WTC11 (cell line): ENCODE measurements around the gene NT5DC1. TPM values are rescaled to one million over a fixed set of nuclear protein-coding genes. Genes with fewer than 3 reads are reported as not detected.

Source experiments
- ATAC-seq: fragments of 200-7000 bp; cut with Tn5 transposase; 2 replicates; pipeline ENCODE4 v1.10.0; 2021; ENCODE audit warnings: mild to moderate bottlenecking, moderate library complexity
- CTCF ChIA-PET: fragments of 300-600 bp; sonication (Branson Sonifier 250); formaldehyde crosslinking; loops from one replicate; lab custom pipeline; 2021; ENCODE audit warnings: antibody characterized with exemption; lab: Charles Lee
- POLR2A ChIA-PET: fragments of 350-600 bp; sonication (Branson Sonifier 250); formaldehyde crosslinking; loops from one replicate; lab custom pipeline; 2021; ENCODE audit warnings: antibody characterized with exemption; lab: Charles Lee
- DNase-seq: peaks from one replicate; pipeline ENCODE4 v3.0.0; 2021; ENCODE audit warnings: low spot score
- H3K27ac Mint-ChIP-seq: 2 replicates; pipeline ENCODE4 v1.8.0; 2021; ENCODE audit warnings: mixed read lengths
- H3K27me3 Mint-ChIP-seq: 2 replicates; pipeline ENCODE4 v1.8.0; 2021; ENCODE audit warnings: low read depth, mild to moderate bottlenecking, moderate library complexity, mixed read lengths
- H3K36me3 Mint-ChIP-seq: 2 replicates; pipeline ENCODE4 v1.8.0; 2021; ENCODE audit warnings: mixed read lengths
- H3K4me1 Mint-ChIP-seq: 2 replicates; pipeline ENCODE4 v1.8.0; 2022; ENCODE audit warnings: mixed read lengths
- H3K4me3 Mint-ChIP-seq: 2 replicates; pipeline ENCODE4 v1.8.0; 2021; ENCODE audit warnings: mild to moderate bottlenecking, moderate library complexity, mixed read lengths
- H3K9me3 Mint-ChIP-seq: 2 replicates; pipeline ENCODE4 v1.8.0; 2021; ENCODE audit warnings: mixed read lengths
- ATF1 ChIP-seq: sonication (generic); formaldehyde crosslinking; IDR thresholded peaks from 2 replicates; pipeline ENCODE4 v1.8.1; 2023; ENCODE audit warnings: mild to moderate bottlenecking, moderate library complexity, missing genetic modification reagents
- ATF6 ChIP-seq: sonication (generic); formaldehyde crosslinking; IDR thresholded peaks from 2 replicates; pipeline ENCODE4 v1.8.1; 2023; ENCODE audit warnings: mild to moderate bottlenecking, missing genetic modification reagents
- CBFB ChIP-seq: sonication (generic); formaldehyde crosslinking; IDR thresholded peaks from 2 replicates; pipeline ENCODE4 v1.8.1; 2022; ENCODE audit warnings: mild to moderate bottlenecking, low read depth, missing genetic modification reagents
- CREB1 ChIP-seq: sonication (generic); formaldehyde crosslinking; IDR thresholded peaks from 2 replicates; pipeline ENCODE4 v1.8.0; 2023; ENCODE audit warnings: mild to moderate bottlenecking, missing genetic modification reagents
- ELF4 ChIP-seq: sonication (generic); formaldehyde crosslinking; IDR thresholded peaks from 2 replicates; pipeline ENCODE4 v1.8.1; 2022; ENCODE audit warnings: low read depth, mild to moderate bottlenecking, moderate library complexity, missing genetic modification reagents
- FOXP4 ChIP-seq: sonication (generic); formaldehyde crosslinking; IDR thresholded peaks from 2 replicates; pipeline ENCODE4 v1.8.0; 2022; ENCODE audit warnings: mild to moderate bottlenecking, missing genetic modification reagents
- GABPB1 ChIP-seq: sonication (generic); formaldehyde crosslinking; IDR thresholded peaks from 2 replicates; pipeline ENCODE4 v1.8.1; 2023; ENCODE audit warnings: mild to moderate bottlenecking, missing genetic modification reagents
- HMGA2 ChIP-seq: fragments of 250-450 bp; sonication (Bioruptor Pico); IDR thresholded peaks from 2 replicates; pipeline ENCODE4 v1.4.0; 2021; ENCODE audit warnings: mild to moderate bottlenecking, moderate library complexity
- JAZF1 ChIP-seq: fragments of 250-450 bp; sonication (Bioruptor Pico); IDR thresholded peaks from 2 replicates; pipeline ENCODE4 v1.9.0; 2021; ENCODE audit warnings: moderate library complexity, mild to moderate bottlenecking, inconsistent platforms
- MXD4 ChIP-seq: fragments of 250-450 bp; sonication (Bioruptor Pico); IDR thresholded peaks from 2 replicates; pipeline ENCODE4 v1.8.0; 2021; ENCODE audit warnings: mild to moderate bottlenecking, moderate library complexity, borderline replicate concordance
- PRRX2 ChIP-seq: fragments of 250-450 bp; sonication (Bioruptor Pico); IDR thresholded peaks from 2 replicates; pipeline ENCODE4 v1.8.0; 2021; ENCODE audit warnings: mild to moderate bottlenecking
- SMAD4 ChIP-seq: sonication (generic); formaldehyde crosslinking; IDR thresholded peaks from 2 replicates; pipeline ENCODE4 v1.8.0; 2022; ENCODE audit warnings: mild to moderate bottlenecking, missing genetic modification reagents
- SOX15 ChIP-seq: fragments of 250-450 bp; sonication (Bioruptor Pico); IDR thresholded peaks from 2 replicates; pipeline ENCODE4 v1.9.0; 2021; ENCODE audit warnings: mild to moderate bottlenecking
- TCF7 ChIP-seq: sonication (generic); formaldehyde crosslinking; IDR thresholded peaks from 2 replicates; pipeline ENCODE4 v1.8.0; 2022; ENCODE audit warnings: mild to moderate bottlenecking, low read depth, missing genetic modification reagents, moderate library complexity
- TEAD1 ChIP-seq: sonication (generic); formaldehyde crosslinking; IDR thresholded peaks from 2 replicates; pipeline ENCODE4 v1.8.0; 2022; ENCODE audit warnings: mild to moderate bottlenecking, missing genetic modification reagents
- TP53 ChIP-seq: sonication (generic); formaldehyde crosslinking; IDR thresholded peaks from 2 replicates; pipeline ENCODE4 v1.8.1; 2023; ENCODE audit warnings: mild to moderate bottlenecking, missing genetic modification reagents
- USF2 ChIP-seq: sonication (generic); formaldehyde crosslinking; IDR thresholded peaks from 2 replicates; pipeline ENCODE4 v1.8.1; 2023; ENCODE audit warnings: mild to moderate bottlenecking, missing genetic modification reagents, moderate library complexity
- ZBTB43 ChIP-seq: sonication (generic); formaldehyde crosslinking; IDR thresholded peaks from 2 replicates; pipeline ENCODE4 v1.8.1; 2023; ENCODE audit warnings: mild to moderate bottlenecking, missing genetic modification reagents
- ZNF121 ChIP-seq: sonication (generic); formaldehyde crosslinking; IDR thresholded peaks from 2 replicates; pipeline ENCODE4 v1.8.0; 2023; ENCODE audit warnings: missing genetic modification reagents
- ZNF138 ChIP-seq: sonication (generic); formaldehyde crosslinking; conservative IDR thresholded peaks from 2 replicates; pipeline ENCODE4 v1.8.1; 2022; ENCODE audit warnings: mild to moderate bottlenecking, moderate library complexity, missing genetic modification reagents
- ZNF317 ChIP-seq: sonication (generic); formaldehyde crosslinking; IDR thresholded peaks from 2 replicates; pipeline ENCODE4 v1.8.1; 2023; ENCODE audit warnings: low read depth, mild to moderate bottlenecking, moderate library complexity, missing genetic modification reagents, borderline replicate concordance
- total RNA-seq: library from RNA; stranded (reverse); gene quantifications from 3 replicates; pipeline ENCODE4 v1.2.3, GENCODE V29; 2021
- TF ChIP-seq, protein P1 (sequence below): fragments of 250-450 bp; sonication (Bioruptor Pico); IDR thresholded peaks from 2 replicates; pipeline ENCODE4 v1.8.0; 2021; ENCODE audit warnings: mild to moderate bottlenecking
- TF ChIP-seq, protein P2 (sequence below): sonication (generic); formaldehyde crosslinking; conservative IDR thresholded peaks from 2 replicates; pipeline ENCODE4 v1.8.1; 2022; ENCODE audit warnings: mild to moderate bottlenecking, missing genetic modification reagents
- TF ChIP-seq, protein P3 (sequence below): fragments of 250-450 bp; sonication (Bioruptor Pico); IDR thresholded peaks from 2 replicates; pipeline ENCODE4 v2.1.2; 2022; ENCODE audit warnings: mild to moderate bottlenecking, moderate library complexity
- TF ChIP-seq, protein P4 (sequence below): fragments of 250-450 bp; sonication (Bioruptor Pico); IDR thresholded peaks from 2 replicates; pipeline ENCODE4 v1.9.0; 2021; ENCODE audit warnings: moderate library complexity, mild to moderate bottlenecking, inconsistent platforms, borderline replicate concordance

The NT5DC1 gene
- total RNA-seq, 1 experiment from 2014 or later: 67.9 TPM

DNA sequence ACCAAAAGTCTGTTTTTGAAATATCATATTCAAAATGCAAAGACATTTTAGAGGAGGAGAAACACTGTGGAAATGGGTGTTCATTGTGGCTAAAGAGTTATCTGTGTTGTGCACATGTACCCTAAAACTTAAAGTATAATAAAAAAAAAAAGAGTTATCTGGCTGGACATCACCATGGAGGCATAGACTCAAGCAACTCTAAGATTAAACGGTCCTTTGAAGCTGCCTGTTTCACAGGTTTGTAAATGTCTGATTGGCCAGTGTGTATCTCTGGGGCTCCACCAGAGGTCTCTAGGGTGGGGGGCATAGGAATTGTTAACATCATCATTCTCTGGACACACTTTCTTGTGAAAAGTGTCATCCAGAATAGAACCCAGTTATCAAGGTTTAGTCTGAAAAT, 114.0 kb downstream of the NT5DC1 start:
- no peaks in the 10 kb centered on the region for H3K4me1 Mint-ChIP-seq
- POLR2A ChIA-PET: no interaction called here
- no peak overlapping the region for H3K27ac Mint-ChIP-seq
- ATAC-seq (no peak), DNase-seq (no peak)
- H3K27me3 Mint-ChIP-seq: no peaks in the 10 kb centered on the region
- H3K4me3 Mint-ChIP-seq: no peak overlapping the region
- no peaks in the 10 kb centered on the region for H3K36me3 Mint-ChIP-seq
- TF ChIP-seq, protein P1, sequence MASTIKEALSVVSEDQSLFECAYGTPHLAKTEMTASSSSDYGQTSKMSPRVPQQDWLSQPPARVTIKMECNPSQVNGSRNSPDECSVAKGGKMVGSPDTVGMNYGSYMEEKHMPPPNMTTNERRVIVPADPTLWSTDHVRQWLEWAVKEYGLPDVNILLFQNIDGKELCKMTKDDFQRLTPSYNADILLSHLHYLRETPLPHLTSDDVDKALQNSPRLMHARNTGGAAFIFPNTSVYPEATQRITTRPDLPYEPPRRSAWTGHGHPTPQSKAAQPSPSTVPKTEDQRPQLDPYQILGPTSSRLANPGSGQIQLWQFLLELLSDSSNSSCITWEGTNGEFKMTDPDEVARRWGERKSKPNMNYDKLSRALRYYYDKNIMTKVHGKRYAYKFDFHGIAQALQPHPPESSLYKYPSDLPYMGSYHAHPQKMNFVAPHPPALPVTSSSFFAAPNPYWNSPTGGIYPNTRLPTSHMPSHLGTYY: no peak
- TF ChIP-seq, protein P2, sequence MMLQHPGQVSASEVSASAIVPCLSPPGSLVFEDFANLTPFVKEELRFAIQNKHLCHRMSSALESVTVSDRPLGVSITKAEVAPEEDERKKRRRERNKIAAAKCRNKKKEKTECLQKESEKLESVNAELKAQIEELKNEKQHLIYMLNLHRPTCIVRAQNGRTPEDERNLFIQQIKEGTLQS (CRISPR knock-in tag): no peak
- TF ChIP-seq, protein P3, sequence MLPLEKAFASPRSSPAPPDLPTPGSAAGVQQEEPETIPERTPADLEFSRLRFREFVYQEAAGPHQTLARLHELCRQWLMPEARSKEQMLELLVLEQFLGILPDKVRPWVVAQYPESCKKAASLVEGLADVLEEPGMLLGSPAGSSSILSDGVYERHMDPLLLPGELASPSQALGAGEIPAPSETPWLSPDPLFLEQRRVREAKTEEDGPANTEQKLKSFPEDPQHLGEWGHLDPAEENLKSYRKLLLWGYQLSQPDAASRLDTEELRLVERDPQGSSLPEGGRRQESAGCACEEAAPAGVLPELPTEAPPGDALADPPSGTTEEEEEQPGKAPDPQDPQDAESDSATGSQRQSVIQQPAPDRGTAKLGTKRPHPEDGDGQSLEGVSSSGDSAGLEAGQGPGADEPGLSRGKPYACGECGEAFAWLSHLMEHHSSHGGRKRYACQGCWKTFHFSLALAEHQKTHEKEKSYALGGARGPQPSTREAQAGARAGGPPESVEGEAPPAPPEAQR (CRISPR knock-in tag): no peak
- no peak for TF ChIP-seq ATF6 (CRISPR knock-in tag)
- TF ChIP-seq ZNF317 (CRISPR knock-in tag): no peak
- TF ChIP-seq ZNF121 (CRISPR knock-in tag): no peak
- TF ChIP-seq USF2 (CRISPR knock-in tag): no peak
- TF ChIP-seq CBFB (CRISPR knock-in tag): no peak
- TF ChIP-seq SMAD4 (CRISPR knock-in tag): no peak
- TF ChIP-seq SOX15 (CRISPR knock-in tag): no peak
- TF ChIP-seq JAZF1: no peak
- no peak for TF ChIP-seq ZBTB43 (CRISPR knock-in tag)
- TF ChIP-seq, protein P4, sequence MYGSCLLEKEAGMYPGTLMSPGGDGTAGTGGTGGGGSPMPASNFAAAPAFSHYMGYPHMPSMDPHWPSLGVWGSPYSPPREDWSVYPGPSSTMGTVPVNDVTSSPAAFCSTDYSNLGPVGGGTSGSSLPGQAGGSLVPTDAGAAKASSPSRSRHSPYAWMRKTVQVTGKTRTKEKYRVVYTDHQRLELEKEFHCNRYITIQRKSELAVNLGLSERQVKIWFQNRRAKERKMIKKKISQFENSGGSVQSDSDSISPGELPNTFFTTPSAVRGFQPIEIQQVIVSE (CRISPR knock-in tag): no peak
- TF ChIP-seq ATF1 (CRISPR knock-in tag): no peak
- TF ChIP-seq TP53 (CRISPR knock-in tag): no peak
- TF ChIP-seq TCF7 (CRISPR knock-in tag): no peak
- TF ChIP-seq MXD4 (CRISPR knock-in tag): no peak
- CTCF ChIA-PET: interaction anchor here (1.1 kb wide), 1 partner anchor 15 kb away, joined by 3 read pairs; no protein-coding TSS in a partner anchor
- H3K9me3 Mint-ChIP-seq: no peaks in the 10 kb centered on the region

DNA sequence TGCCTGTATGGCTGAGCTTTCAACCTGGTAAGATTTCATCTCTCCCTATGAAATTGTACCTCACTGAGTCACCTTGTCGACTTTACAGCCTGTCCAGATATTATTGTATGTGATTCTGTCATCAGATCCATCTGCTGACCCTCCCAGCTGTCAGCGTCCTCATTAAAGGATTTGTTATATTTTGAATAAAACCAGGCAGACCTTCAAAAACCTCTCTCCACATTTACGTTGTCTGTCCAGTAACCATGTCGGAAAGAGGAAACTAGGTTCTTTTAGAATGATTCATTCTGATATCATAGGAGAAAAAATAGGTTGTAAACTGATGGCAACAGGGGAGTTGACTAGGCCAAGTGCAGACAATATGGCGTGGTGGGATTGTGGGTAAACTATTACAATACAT, 114.8 kb downstream of the NT5DC1 start:
- POLR2A ChIA-PET: no interaction called here
- Mint-ChIP-seq H3K4me1 (no peaks in the 10 kb centered on the region), H3K9me3 (no peaks in the 10 kb centered on the region), H3K4me3 (no peak overlapping the region), H3K27me3 (no peaks in the 10 kb centered on the region), H3K36me3 (no peaks in the 10 kb centered on the region), H3K27ac (no peak overlapping the region)
- ATAC-seq: no peak
- no peak for DNase-seq
- CTCF ChIA-PET: interaction anchor here (1.1 kb wide), 1 partner anchor 14 kb away, joined by 3 read pairs; no protein-coding TSS in a partner anchor
- TF ChIP-seq GABPB1: no peak
- no peak for TF ChIP-seq CREB1 (CRISPR knock-in tag)
- TF ChIP-seq FOXP4 (CRISPR knock-in tag): no peak
- no peak for TF ChIP-seq ZNF138 (CRISPR knock-in tag)
- TF ChIP-seq ATF6 (CRISPR knock-in tag): no peak
- TF ChIP-seq ELF4 (CRISPR knock-in tag): no peak
- TF ChIP-seq TEAD1 (CRISPR knock-in tag): no peak
- no peak for TF ChIP-seq SOX15 (CRISPR knock-in tag)
- TF ChIP-seq PRRX2 (CRISPR knock-in tag): no peak
- no peak for TF ChIP-seq HMGA2 (CRISPR knock-in tag)
